RKO (cell line): ENCODE data around the gene TDRD10.
"Not testable (repeated sequence)": the region's sequence is repeated elsewhere in the genome, so short reads cannot be mapped to it uniquely, and the experiment has no call there.

ENCODE experiments used
- DNase-seq: peaks from one replicate; pipeline ENCODE4 v3.0.0-alpha.2; 2016; ENCODE audit warnings: low spot score

TDRD10 gene

GRCh38 chr1:154479764-154480421, 22.1 kb upstream of the TDRD10 start:
- DNase-seq: peak; percentile 83

GRCh38 chr1:154481053-154481452, 21.0 kb upstream of the TDRD10 start:
- DNase-seq: no peak

- DNase-seq: peak; percentile 18
Measured at GRCh38 chr1:154483941-154484803, 17.8 kb upstream of the TDRD10 start.

GRCh38 chr1:154485106-154485505, 16.9 kb upstream of the TDRD10 start:
- DNase-seq: no peak

- DNase-seq: no peak
Measured at GRCh38 chr1:154485910-154486496, 16.0 kb upstream of the TDRD10 start.

- DNase-seq: not testable (repeated sequence)
Measured at GRCh38 chr1:154486756-154487155, 15.3 kb upstream of the TDRD10 start.

GRCh38 chr1:154488922-154489321, 13.1 kb upstream of the TDRD10 start:
- DNase-seq: no peak

- DNase-seq: no peak
Measured at GRCh38 chr1:154489695-154490274, 12.2 kb upstream of the TDRD10 start.

- no peak for DNase-seq
Measured at GRCh38 chr1:154490317-154490716, 11.7 kb upstream of the TDRD10 start.

- DNase-seq: no peak
Measured at GRCh38 chr1:154492115-154492514, 9.9 kb upstream of the TDRD10 start.

GRCh38 chr1:154493276-154493675, 8.7 kb upstream of the TDRD10 start:
- DNase-seq: no peak

GRCh38 chr1:154495496-154496273, 6.3 kb upstream of the TDRD10 start:
- no peak for DNase-seq

GRCh38 chr1:154496383-154496782, 5.6 kb upstream of the TDRD10 start:
- DNase-seq: no peak

GRCh38 chr1:154497026-154497806, 4.8 kb upstream of the TDRD10 start:
- no peak for DNase-seq

GRCh38 chr1:154499446-154499845, 2.6 kb upstream of the TDRD10 start:
- DNase-seq: no peak

- no peak for DNase-seq
Measured at GRCh38 chr1:154500533-154500932, 1.5 kb upstream of the TDRD10 start.

- no peak for DNase-seq
Measured at GRCh38 chr1:154501423-154502065, 475 bp upstream of the TDRD10 start.

- DNase-seq: no peak
Measured at GRCh38 chr1:154502744-154503115, 711 bp downstream of the TDRD10 start.

- no peak for DNase-seq
Measured at GRCh38 chr1:154503898-154504297, 1.9 kb downstream of the TDRD10 start.

GRCh38 chr1:154512760-154513159, 10.7 kb downstream of the TDRD10 start:
- DNase-seq: no peak
